ENCODE measurements around the gene CDKN3.
A peak's percentile ranks its signal among the peaks of the same experiment; 100 is the strongest.

The CDKN3 gene

GRCh38 chr14:54396493-54397335 lies at the start of gene CDKN3:
CDKN3 (plus strand) TSS chr14:54397007; CDS start chr14:54397069, 62 bp downstream.
- DNase-seq (peak; percentile 97), ATAC-seq (replicated peaks) (peak; percentile 95 to 97)
- H3K27me3 Mint-ChIP-seq, result no peaks in the 10 kb centered on the region
- peak within 1 kb of the TSS; percentile 80 to 82 for H3K4me3 Mint-ChIP-seq
- H3K9me3 Mint-ChIP-seq, result no peaks in the 10 kb centered on the region
- no peaks in the 10 kb centered on the region for H3K36me3 Mint-ChIP-seq
- peak within 1 kb of the TSS; percentile 10 for H3K27ac Mint-ChIP-seq
- peaks cover 4 to 9% of the 10 kb centered on the region in 2 donors for H3K4me1 Mint-ChIP-seq

GRCh38 chr14:54347044-54347443 lies 49.8 kb upstream of the CDKN3 start:
- ATAC-seq (replicated peaks) (no peak), DNase-seq (no peak)
- Mint-ChIP-seq H3K4me3 (no peak overlapping the region), H3K27me3 (peaks cover 8 to 22% of the 10 kb centered on the region in 2 donors), H3K27ac (no peak overlapping the region), H3K9me3 (no peaks in the 10 kb centered on the region), H3K36me3 (no peaks in the 10 kb centered on the region), H3K4me1 (peaks cover 6% of the 10 kb centered on the region in 2 donors)

- DNase-seq (no peak), ATAC-seq (replicated peaks) (peak; percentile 54 to 61)
- Mint-ChIP-seq H3K9me3 (no peaks in the 10 kb centered on the region), H3K27ac (no peak overlapping the region), H3K4me3 (no peak overlapping the region), H3K27me3 (peaks cover 8 to 22% of the 10 kb centered on the region in 2 donors), H3K36me3 (no peaks in the 10 kb centered on the region), H3K4me1 (peaks cover 6% of the 10 kb centered on the region in 2 donors)
These were observed 48.7 kb upstream of the CDKN3 start for GRCh38 chr14:54348001-54348611.

- Mint-ChIP-seq H3K4me3 (no peak overlapping the region), H3K27ac (no peak overlapping the region), H3K27me3 (peaks cover 17 to 23% of the 10 kb centered on the region in 2 donors), H3K4me1 (peaks cover 6% of the 10 kb centered on the region in 2 donors), H3K9me3 (peaks cover 0 to 4% of the 10 kb centered on the region in 2 donors), H3K36me3 (no peaks in the 10 kb centered on the region)
- DNase-seq (no peak), ATAC-seq (replicated peaks) (no peak)
These were observed 47.7 kb upstream of the CDKN3 start for GRCh38 chr14:54348923-54349620.

DNA sequence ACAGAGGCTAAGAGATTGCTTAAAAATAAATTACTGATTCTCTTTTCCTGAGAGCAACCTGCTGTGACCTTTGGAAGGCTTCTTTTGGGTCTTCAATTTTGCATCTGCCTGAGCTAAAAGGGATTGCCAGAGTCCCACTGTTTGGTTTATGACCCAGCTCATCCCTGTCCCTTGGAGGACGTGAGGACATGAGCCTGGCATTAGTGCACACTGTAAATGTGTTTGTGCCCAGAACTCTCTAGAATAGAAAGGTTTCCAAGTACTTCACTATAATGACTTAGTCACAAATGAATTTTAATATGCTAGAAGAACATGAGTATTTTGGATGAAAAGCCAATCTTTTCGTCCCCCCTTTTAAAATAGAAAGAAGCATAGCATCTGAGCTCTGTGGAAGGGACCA lies 47.1 kb upstream of the CDKN3 start:
- peaks cover 0 to 4% of the 10 kb centered on the region in 2 donors for H3K9me3 Mint-ChIP-seq
- H3K27me3 Mint-ChIP-seq, result peaks cover 20 to 29% of the 10 kb centered on the region in 2 donors
- H3K4me3 Mint-ChIP-seq, result no peak overlapping the region
- ATAC-seq (replicated peaks), result no peak
- no peak for DNase-seq
- H3K4me1 Mint-ChIP-seq, result peaks cover 1 to 3% of the 10 kb centered on the region in 2 donors
- no peak overlapping the region for H3K27ac Mint-ChIP-seq
- H3K36me3 Mint-ChIP-seq, result no peaks in the 10 kb centered on the region

- H3K4me3 Mint-ChIP-seq, result no peak overlapping the region
- H3K27ac Mint-ChIP-seq, result no peak overlapping the region
These were observed 46.6 kb upstream of the CDKN3 start for GRCh38 chr14:54350203-54350602.

GRCh38 chr14:54353266-54353665 lies 43.5 kb upstream of the CDKN3 start:
- Mint-ChIP-seq H3K4me1 (peaks cover 0 to 1% of the 10 kb centered on the region in 2 donors), H3K36me3 (no peaks in the 10 kb centered on the region), H3K4me3 (no peak overlapping the region), H3K27me3 (peaks cover 17 to 27% of the 10 kb centered on the region in 2 donors), H3K27ac (no peak overlapping the region), H3K9me3 (peaks cover 0 to 4% of the 10 kb centered on the region in 2 donors)
- DNase-seq (no peak), ATAC-seq (replicated peaks) (no peak)

More at GRCh38 chr14:54350203-54350602, 46.6 kb upstream of the CDKN3 start:
- no peaks in the 10 kb centered on the region for H3K36me3 Mint-ChIP-seq
- H3K9me3 Mint-ChIP-seq, result peaks cover 0 to 4% of the 10 kb centered on the region in 2 donors
- ATAC-seq (replicated peaks), result no peak
- no peak for DNase-seq
- peaks cover 21 to 29% of the 10 kb centered on the region in 2 donors for H3K27me3 Mint-ChIP-seq
- H3K4me1 Mint-ChIP-seq, result peaks cover 0 to 1% of the 10 kb centered on the region in 2 donors

DNA sequence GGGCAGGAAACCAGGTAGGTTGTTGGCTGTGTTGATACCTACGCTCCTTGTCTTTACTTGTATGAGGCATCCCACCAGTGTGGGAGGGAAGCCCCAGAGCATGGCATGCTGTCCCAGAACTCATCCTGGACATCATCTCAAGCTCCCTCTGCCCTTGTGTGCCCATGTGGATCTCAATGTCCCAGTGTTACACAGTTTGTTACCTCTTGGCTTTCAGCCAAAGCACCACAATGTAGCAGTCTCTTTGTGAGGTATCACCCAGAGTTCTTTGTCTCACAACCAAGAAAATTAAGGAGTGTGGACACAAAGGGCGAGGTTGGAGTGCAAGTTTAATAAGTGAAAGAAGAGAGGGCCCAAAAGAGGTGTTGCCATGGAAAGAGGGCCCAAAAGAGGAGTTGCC lies 43.1 kb upstream of the CDKN3 start:
- DNase-seq (no peak), ATAC-seq (replicated peaks) (no peak)
- H3K36me3 Mint-ChIP-seq, result no peaks in the 10 kb centered on the region
- H3K27me3 Mint-ChIP-seq, result peaks cover 17 to 23% of the 10 kb centered on the region in 2 donors
- H3K9me3 Mint-ChIP-seq, result peaks cover 0 to 4% of the 10 kb centered on the region in 2 donors
- peaks cover 0 to 1% of the 10 kb centered on the region in 2 donors for H3K4me1 Mint-ChIP-seq
- H3K27ac Mint-ChIP-seq, result no peak overlapping the region
- no peak overlapping the region for H3K4me3 Mint-ChIP-seq

DNA sequence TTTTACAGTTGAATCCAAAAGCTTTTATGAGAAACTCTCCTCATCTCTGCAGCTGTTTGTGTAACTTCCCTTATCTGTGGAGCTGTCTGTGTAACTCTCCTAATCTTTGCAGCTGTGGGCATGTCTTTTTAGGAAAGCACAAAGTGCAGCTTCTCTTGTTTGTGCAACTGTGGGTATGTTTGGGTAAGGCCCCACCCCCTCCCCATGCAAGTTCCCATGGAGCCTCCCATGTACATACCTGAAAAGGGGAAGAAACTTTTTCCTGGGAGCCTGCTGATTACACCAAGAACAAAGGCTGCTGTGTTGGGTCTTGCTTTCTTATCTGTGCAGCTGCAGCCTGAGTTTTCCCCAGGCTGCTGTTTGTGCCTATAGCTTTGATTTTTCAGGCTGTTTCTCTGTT lies 42.7 kb upstream of the CDKN3 start:
- ATAC-seq (replicated peaks) (no peak), DNase-seq (no peak)
- Mint-ChIP-seq H3K27me3 (peaks cover 16 to 20% of the 10 kb centered on the region in 2 donors), H3K4me3 (no peak overlapping the region), H3K36me3 (no peaks in the 10 kb centered on the region), H3K4me1 (peaks cover 0 to 1% of the 10 kb centered on the region in 2 donors), H3K27ac (no peak overlapping the region), H3K9me3 (peaks cover 0 to 4% of the 10 kb centered on the region in 2 donors)

- Mint-ChIP-seq H3K9me3 (peaks cover 0 to 4% of the 10 kb centered on the region in 2 donors), H3K36me3 (peaks cover 0 to 1% of the 10 kb centered on the region in 2 donors), H3K4me3 (no peak overlapping the region), H3K4me1 (no peaks in the 10 kb centered on the region), H3K27me3 (peaks cover 16 to 19% of the 10 kb centered on the region in 2 donors), H3K27ac (no peak overlapping the region)
- no peak for DNase-seq
- ATAC-seq (replicated peaks), result no peak
These were observed 41.7 kb upstream of the CDKN3 start for GRCh38 chr14:54354968-54355641.

GRCh38 chr14:54355698-54356097 lies 41.1 kb upstream of the CDKN3 start:
- no peak overlapping the region for H3K27ac Mint-ChIP-seq
- no peak overlapping the region for H3K4me3 Mint-ChIP-seq
- peaks cover 0 to 4% of the 10 kb centered on the region in 2 donors for H3K9me3 Mint-ChIP-seq
- no peak for ATAC-seq (replicated peaks)
- H3K36me3 Mint-ChIP-seq, result peaks cover 0 to 1% of the 10 kb centered on the region in 2 donors
- peaks cover 15 to 19% of the 10 kb centered on the region in 2 donors for H3K27me3 Mint-ChIP-seq
- no peak for DNase-seq
- no peaks in the 10 kb centered on the region for H3K4me1 Mint-ChIP-seq

DNA sequence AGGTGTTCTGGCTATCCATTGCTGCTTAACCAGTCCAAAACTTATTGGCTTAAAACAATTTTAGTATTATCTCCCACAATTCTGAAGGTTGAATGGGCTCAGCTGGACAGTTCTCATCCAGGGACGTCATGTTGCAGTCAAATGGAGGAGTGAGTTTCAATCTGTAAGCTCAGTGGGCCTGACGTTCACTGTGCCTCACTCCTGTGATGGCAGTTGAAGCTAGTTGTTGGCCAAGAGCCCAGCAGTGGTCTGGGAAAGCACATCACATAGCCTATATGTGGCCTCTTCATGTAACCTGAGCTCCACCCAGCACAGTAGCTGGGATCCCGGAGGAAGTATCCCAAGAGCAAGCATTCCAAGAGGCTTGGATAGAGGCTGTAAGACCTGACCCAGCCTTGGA lies 40.6 kb upstream of the CDKN3 start:
- no peak overlapping the region for H3K27ac Mint-ChIP-seq
- no peak for ATAC-seq (replicated peaks)
- H3K4me1 Mint-ChIP-seq, result no peaks in the 10 kb centered on the region
- no peak overlapping the region for H3K4me3 Mint-ChIP-seq
- H3K9me3 Mint-ChIP-seq, result peaks cover 0 to 4% of the 10 kb centered on the region in 2 donors
- peaks cover 0 to 1% of the 10 kb centered on the region in 2 donors for H3K36me3 Mint-ChIP-seq
- no peak for DNase-seq
- H3K27me3 Mint-ChIP-seq, result peaks cover 15 to 23% of the 10 kb centered on the region in 2 donors

DNA sequence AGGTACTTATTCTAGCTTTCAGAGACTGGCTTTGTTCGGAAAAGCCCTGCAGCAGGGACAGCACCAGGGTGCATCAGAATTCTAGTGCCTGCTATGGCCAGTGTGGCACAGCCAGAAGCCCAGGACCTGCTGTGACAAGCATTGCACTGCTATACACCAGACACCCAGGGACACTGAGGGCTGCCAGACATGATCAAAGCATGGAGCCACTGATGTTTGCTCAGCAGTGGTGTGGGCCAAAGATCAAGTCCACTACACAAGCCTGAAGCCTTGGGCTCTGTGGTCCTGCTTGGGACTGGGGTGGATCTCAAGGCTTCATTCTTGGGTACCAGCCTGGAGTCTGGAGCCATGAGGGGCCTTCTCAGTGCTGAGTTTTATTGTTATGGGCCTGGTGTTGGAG lies 36.1 kb upstream of the CDKN3 start:
- DNase-seq, result no peak
- H3K27ac Mint-ChIP-seq, result no peak overlapping the region
- ATAC-seq (replicated peaks), result no peak
- peaks cover 8 to 15% of the 10 kb centered on the region in 2 donors for H3K27me3 Mint-ChIP-seq
- H3K4me1 Mint-ChIP-seq, result peaks cover 2 to 5% of the 10 kb centered on the region in 2 donors
- no peak overlapping the region for H3K4me3 Mint-ChIP-seq
- no peaks in the 10 kb centered on the region for H3K9me3 Mint-ChIP-seq
- peaks cover 0 to 1% of the 10 kb centered on the region in 2 donors for H3K36me3 Mint-ChIP-seq

DNA sequence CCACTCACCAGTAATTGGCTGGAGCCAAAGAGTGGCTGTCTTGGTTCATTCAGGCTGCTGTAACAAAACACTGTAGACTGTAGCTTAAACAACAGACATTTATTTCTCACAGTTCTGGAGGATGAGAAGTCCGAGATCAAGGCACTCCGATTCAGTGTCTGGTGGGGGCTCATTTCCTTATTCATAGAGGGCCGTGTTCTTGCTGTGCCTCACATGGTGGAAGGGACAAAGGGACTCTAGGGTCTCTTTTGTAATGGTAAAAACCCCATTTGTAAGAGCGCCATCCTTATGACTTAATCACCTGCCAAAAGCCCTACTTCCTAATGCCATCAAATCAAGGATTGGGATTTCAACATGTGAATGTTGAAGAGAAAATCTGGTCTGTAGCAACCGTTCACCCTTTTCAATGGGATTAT lies 34.7 kb upstream of the CDKN3 start:
- ATAC-seq (replicated peaks) (no peak), DNase-seq (no peak)
- peaks cover 8 to 18% of the 10 kb centered on the region in 2 donors for H3K27me3 Mint-ChIP-seq
- H3K4me3 Mint-ChIP-seq, result no peak overlapping the region
- H3K27ac Mint-ChIP-seq, result no peak overlapping the region
- H3K4me1 Mint-ChIP-seq, result peaks cover 2 to 5% of the 10 kb centered on the region in 2 donors
- peaks cover 0 to 1% of the 10 kb centered on the region in 2 donors for H3K36me3 Mint-ChIP-seq
- H3K9me3 Mint-ChIP-seq, result no peaks in the 10 kb centered on the region
